Peyer's patch (tissue), 4 donors: ENCODE results near the gene POC1A. TPM values are rescaled to one million over a fixed set of nuclear protein-coding genes. Genes with fewer than 3 reads are reported as not detected.

Experiments
- DNase-seq, 3 donors: peaks; one replicate each; pipeline ENCODE4 v3.0.0-alpha.2; 2017 to 2019
- H3K27ac ChIP-seq, 4 donors: fragments of 200-600 bp; sonication (generic); one replicate each; pipeline ENCODE4 v1.5.1; 2016 to 2019
- H3K27me3 ChIP-seq, 2 donors: fragments of 200-600 bp; sonication (generic); one replicate each; pipeline ENCODE4 v1.5.1; 2019
- H3K36me3 ChIP-seq, 3 donors: fragments of 200-600 bp; sonication (generic); one replicate each; pipeline ENCODE4 v1.5.1; 2016 to 2019
- H3K4me1 ChIP-seq, 4 donors: fragments of 200-600 bp; sonication (generic); one replicate each; pipeline ENCODE4 v1.5.1; 2016 to 2019
- H3K4me3 ChIP-seq, 4 donors: fragments of 200-600 bp; sonication (generic); 1 replicate in 3 of 4; 2 replicates in 1 of 4; pipeline ENCODE4 v1.5.1; 2016 to 2019; ENCODE audit warnings: mild to moderate bottlenecking in 1 of 4
- H3K9me3 ChIP-seq, 4 donors: fragments of 200-600 bp; sonication (generic); one replicate each; pipeline ENCODE4 v1.5.1; 2016 to 2019; ENCODE audit warnings: mild to moderate bottlenecking in 1 of 4
- CTCF ChIP-seq, 6 experiments: fragments of 450-650 bp in 4 of 6; fragments of 200-600 bp in 2 of 6; sonication (generic) in 1 of 6; IDR thresholded peaks; one replicate each; pipeline ENCODE4 v1.5.1; 2017 to 2019; ENCODE audit warnings: antibody characterized with exemption in 6 of 6, mild to moderate bottlenecking in 3 of 6, moderate library complexity in 1 of 6
- POLR2A ChIP-seq, 2 donors: fragments of 450-650 bp; IDR thresholded peaks; one replicate each; pipeline ENCODE4 v1.5.1; 2017; ENCODE audit warnings: antibody characterized with exemption in 2 of 2, mild to moderate bottlenecking in 2 of 2, moderate library complexity in 2 of 2
- total RNA-seq, 4 donors: library from RNA; depleted of rRNA; stranded (reverse); fragments of >200 nt; gene quantifications; one replicate each; pipeline ENCODE4 v1.1.0, GENCODE V29; 2016

Gene POC1A
- total RNA-seq, 4 donors from 2014 or later: 3.4 to 9.3 (median 6.5) TPM

DNA sequence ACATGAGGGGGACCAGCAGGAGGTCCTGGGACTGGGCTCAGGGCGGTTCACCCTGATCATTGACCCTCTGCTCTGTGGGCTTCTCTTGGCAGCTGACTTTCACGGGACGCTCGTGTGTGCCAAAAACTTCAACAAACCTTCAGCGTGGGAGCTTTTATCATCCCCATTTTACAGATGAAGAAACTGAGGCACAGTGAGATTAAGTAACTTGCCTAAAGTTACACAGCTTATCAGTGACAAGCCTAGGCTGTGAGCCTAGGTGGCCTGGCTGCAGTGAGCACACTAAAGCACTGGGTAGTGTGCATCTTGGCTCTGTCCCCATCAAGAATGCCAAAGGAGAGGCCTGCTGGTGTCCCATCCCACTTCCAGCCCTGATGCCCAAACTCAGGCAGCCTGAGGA lies 74.3 kb downstream of the POC1A start:
- H3K4me1 ChIP-seq: no peaks in the 10 kb centered on the region
- H3K27ac ChIP-seq: no peak overlapping the region
- H3K9me3 ChIP-seq: no peaks in the 10 kb centered on the region
- TF ChIP-seq CTCF (IDR thresholded peaks at IDR 0.05): no peak
- no peak for TF ChIP-seq POLR2A (IDR thresholded peaks at IDR 0.05)
- H3K4me3 ChIP-seq: no peak overlapping the region
- no peaks in the 10 kb centered on the region for H3K36me3 ChIP-seq
- no peaks in the 10 kb centered on the region for H3K27me3 ChIP-seq
- DNase-seq: no peak

GRCh38 chr3:52078781-52079560 lies 75.3 kb downstream of the POC1A start:
- no peak for DNase-seq
- H3K27me3 ChIP-seq: no peaks in the 10 kb centered on the region
- H3K4me1 ChIP-seq: no peaks in the 10 kb centered on the region
- no peak overlapping the region for H3K4me3 ChIP-seq
- TF ChIP-seq POLR2A (IDR thresholded peaks at IDR 0.05): no peak
- TF ChIP-seq CTCF (IDR thresholded peaks at IDR 0.05): no peak
- H3K36me3 ChIP-seq: no peaks in the 10 kb centered on the region
- H3K9me3 ChIP-seq: no peaks in the 10 kb centered on the region
- H3K27ac ChIP-seq: no peak overlapping the region

GRCh38 chr3:52077925-52078324 lies 76.3 kb downstream of the POC1A start:
- no peak overlapping the region for H3K4me3 ChIP-seq
- H3K9me3 ChIP-seq: no peaks in the 10 kb centered on the region
- DNase-seq: no peak
- no peaks in the 10 kb centered on the region for H3K4me1 ChIP-seq
- no peaks in the 10 kb centered on the region for H3K36me3 ChIP-seq
- H3K27me3 ChIP-seq: no peaks in the 10 kb centered on the region
- no peak for TF ChIP-seq CTCF (IDR thresholded peaks at IDR 0.05)
- TF ChIP-seq POLR2A (IDR thresholded peaks at IDR 0.05): no peak
- no peak overlapping the region for H3K27ac ChIP-seq

DNA sequence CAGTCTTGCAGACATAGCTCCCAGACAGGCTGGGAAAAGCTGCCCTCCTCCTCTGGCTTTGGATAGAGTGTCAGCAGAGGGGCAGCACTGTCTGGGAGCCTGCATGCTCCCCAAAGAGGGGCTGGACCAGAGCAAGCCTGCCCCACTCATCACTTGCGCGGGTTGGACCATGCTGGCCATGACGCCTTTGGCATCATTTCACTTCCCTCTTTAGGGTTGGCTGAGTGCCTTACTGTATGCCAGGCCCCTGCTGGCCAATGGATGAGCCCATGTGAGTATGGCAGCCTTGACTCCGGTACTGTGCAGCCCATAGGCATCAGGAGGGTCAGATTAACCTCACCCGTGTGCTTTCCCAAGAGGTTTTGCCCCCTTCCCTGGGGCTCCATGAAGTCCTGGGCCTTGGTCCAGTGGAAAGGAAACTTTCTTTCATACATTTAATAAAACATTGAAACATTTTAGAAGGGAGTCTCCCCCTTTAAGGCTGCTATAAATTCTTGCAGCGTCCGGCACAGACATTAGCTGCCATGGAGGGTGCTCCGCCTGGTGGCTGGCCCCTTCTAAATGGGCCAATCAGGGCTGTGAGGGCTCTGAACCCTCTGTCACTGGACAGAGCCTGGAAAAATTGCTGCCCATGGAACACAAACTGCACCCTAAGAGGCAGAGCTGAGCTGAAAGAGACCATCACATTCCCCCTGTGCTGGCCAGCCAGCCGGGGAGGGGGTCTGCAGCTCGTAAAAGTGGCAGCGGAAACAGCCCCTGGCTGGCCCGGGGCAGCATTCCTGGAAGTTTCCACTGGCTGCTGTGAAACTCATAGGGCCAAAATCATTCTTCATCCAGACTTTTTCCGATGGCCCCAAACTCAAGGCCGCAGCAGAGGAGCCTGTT lies 77.1 kb downstream of the POC1A start:
- Histone ChIP-seq H3K4me3 (no peak overlapping the region), H3K27ac (no peak overlapping the region), H3K36me3 (no peaks in the 10 kb centered on the region), H3K4me1 (no peaks in the 10 kb centered on the region), H3K9me3 (no peaks in the 10 kb centered on the region), H3K27me3 (no peaks in the 10 kb centered on the region)
- TF ChIP-seq CTCF (IDR thresholded peaks at IDR 0.05) (no peak), POLR2A (IDR thresholded peaks at IDR 0.05) (no peak)
- no peak for DNase-seq

DNA sequence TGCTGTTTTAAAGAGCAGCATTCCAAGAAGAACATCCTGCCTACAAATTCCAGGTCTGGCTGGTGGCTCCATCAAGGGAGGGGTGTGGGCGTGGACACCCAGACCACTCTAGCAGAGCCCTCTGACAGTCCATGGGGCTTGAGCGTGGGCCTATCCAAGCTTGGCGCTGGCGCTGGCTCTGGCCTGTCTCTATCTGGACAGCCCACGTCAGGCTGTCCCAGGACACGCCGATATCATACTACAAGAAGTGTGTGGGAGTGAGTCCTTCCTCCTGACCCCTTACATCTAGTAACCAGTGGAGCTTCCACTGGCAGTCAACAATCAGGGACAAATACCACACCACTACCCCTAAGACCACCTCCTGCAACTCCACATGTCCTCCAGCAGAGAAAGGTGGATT lies 80.7 kb downstream of the POC1A start:
- H3K36me3 ChIP-seq: no peaks in the 10 kb centered on the region
- no peak for DNase-seq
- no peak overlapping the region for H3K4me3 ChIP-seq
- H3K27ac ChIP-seq: no peak overlapping the region
- peaks cover 0 to 5% (median 0%) of the 10 kb centered on the region in 4 donors for H3K4me1 ChIP-seq
- H3K9me3 ChIP-seq: no peaks in the 10 kb centered on the region
- TF ChIP-seq CTCF (IDR thresholded peaks at IDR 0.05): no peak
- TF ChIP-seq POLR2A (IDR thresholded peaks at IDR 0.05): no peak
- H3K27me3 ChIP-seq: no peaks in the 10 kb centered on the region
